MM.1S (cell line): ENCODE data around the gene MAP4K3.

ENCODE experiments used
- CTCF ChIP-seq: fragments of 300-600 bp; sonication (generic); IDR thresholded peaks from 2 replicates; pipeline ENCODE4 v1.5.1; 2016; ENCODE audit warnings: antibody characterized with exemption, low read length, mixed read lengths
- EZH2 ChIP-seq: fragments of 300-600 bp; sonication (generic); optimal IDR thresholded peaks from 2 replicates; pipeline ENCODE3; 2017; ENCODE audit warnings: low read depth, mild to moderate bottlenecking, antibody characterized with exemption, low read length, mixed read lengths

GRCh38 chr2:39455826-39456225, 18.7 kb upstream of the MAP4K3 start:
- TF ChIP-seq CTCF = no peak
- TF ChIP-seq EZH2 = no peak
